ENCODE measurements around the gene HASPIN. TPM values are rescaled to one million over a fixed set of nuclear protein-coding genes. Genes with fewer than 3 reads are reported as not detected.

HASPIN gene
- total and polyA plus RNA-seq, 4 donors, result 0.24 to 1.1 (median 0.51) TPM

GRCh38 chr17:3768769-3769168 is 45.1 kb downstream of the HASPIN start:
- no peak overlapping the region for H3K27ac ChIP-seq (ENCODE audit: low read depth in 1 of 2, low read length in 1 of 2)
- no peak for TF ChIP-seq CTCF (IDR thresholded peaks at IDR 0.05; ENCODE audit: control extremely low read depth, extremely low read depth)
- peaks cover 0 to 8% (median 0%) of the 10 kb centered on the region in 4 donors for H3K9me3 ChIP-seq (ENCODE audit: control insufficient read depth in 4 of 4, insufficient read depth in 3 of 4, low read length in 3 of 4)
- DNase-seq, result peak in 1 of 3 donors; percentile 9
- H3K9ac ChIP-seq (ENCODE audit: insufficient read depth in 1 of 2, low read length in 2 of 2), result no peak overlapping the region
- H3K4me1 ChIP-seq (ENCODE audit: control insufficient read depth in 5 of 5, insufficient read depth in 5 of 5, low read length in 5 of 5), result no peaks in the 10 kb centered on the region
- no peak overlapping the region for H3K4me3 ChIP-seq
- H3K36me3 ChIP-seq (ENCODE audit: control insufficient read depth in 4 of 4, insufficient read depth in 4 of 4, low read length in 4 of 4), result no peaks in the 10 kb centered on the region
- ATAC-seq (ENCODE audit: insufficient read depth, low FRiP score), result no peak
- no peaks in the 10 kb centered on the region for H3K27me3 ChIP-seq (ENCODE audit: control insufficient read depth in 3 of 3, insufficient read depth in 3 of 3, low read length in 2 of 3)
- 65 to 66% methylated on average over 6 to 8 of the region's 8 CpGs for WGBS, 2 donors

GRCh38 chr17:3770466-3770865 is 46.8 kb downstream of the HASPIN start:
- Histone ChIP-seq H3K27me3 (ENCODE audit: control insufficient read depth in 3 of 3, insufficient read depth in 3 of 3, low read length in 2 of 3) (no peaks in the 10 kb centered on the region), H3K4me3 (no peak overlapping the region), H3K36me3 (ENCODE audit: control insufficient read depth in 4 of 4, insufficient read depth in 4 of 4, low read length in 4 of 4) (no peaks in the 10 kb centered on the region), H3K9ac (ENCODE audit: insufficient read depth in 1 of 2, low read length in 2 of 2) (no peak overlapping the region), H3K9me3 (ENCODE audit: control insufficient read depth in 4 of 4, insufficient read depth in 3 of 4, low read length in 3 of 4) (peaks cover 0 to 8% (median 0%) of the 10 kb centered on the region in 4 donors), H3K27ac (ENCODE audit: low read depth in 1 of 2, low read length in 1 of 2) (no peak overlapping the region), H3K4me1 (ENCODE audit: control insufficient read depth in 5 of 5, insufficient read depth in 5 of 5, low read length in 5 of 5) (no peaks in the 10 kb centered on the region)
- WGBS, 2 donors, result 28 to 45% methylated on average over 8 of the region's 8 CpGs
- TF ChIP-seq CTCF (IDR thresholded peaks at IDR 0.05; ENCODE audit: control extremely low read depth, extremely low read depth), result no peak
- ATAC-seq (ENCODE audit: insufficient read depth, low FRiP score) (no peak), DNase-seq (no peak)

- peaks cover 0 to 8% (median 0%) of the 10 kb centered on the region in 4 donors for H3K9me3 ChIP-seq (ENCODE audit: control insufficient read depth in 4 of 4, insufficient read depth in 3 of 4, low read length in 3 of 4)
- H3K4me3 ChIP-seq, result no peak overlapping the region
- no peaks in the 10 kb centered on the region for H3K27me3 ChIP-seq (ENCODE audit: control insufficient read depth in 3 of 3, insufficient read depth in 3 of 3, low read length in 2 of 3)
- 74 to 75% methylated on average over 16 of the region's 16 CpGs for WGBS, 2 donors
- H3K4me1 ChIP-seq (ENCODE audit: control insufficient read depth in 5 of 5, insufficient read depth in 5 of 5, low read length in 5 of 5), result no peaks in the 10 kb centered on the region
- no peak overlapping the region for H3K27ac ChIP-seq (ENCODE audit: low read depth in 1 of 2, low read length in 1 of 2)
- DNase-seq (peak in 1 of 3 donors; percentile 8), ATAC-seq (ENCODE audit: insufficient read depth, low FRiP score) (no peak)
- H3K36me3 ChIP-seq (ENCODE audit: control insufficient read depth in 4 of 4, insufficient read depth in 4 of 4, low read length in 4 of 4), result no peaks in the 10 kb centered on the region
- no peak for TF ChIP-seq CTCF (IDR thresholded peaks at IDR 0.05; ENCODE audit: control extremely low read depth, extremely low read depth)
- H3K9ac ChIP-seq (ENCODE audit: insufficient read depth in 1 of 2, low read length in 2 of 2), result no peak overlapping the region
Measured at GRCh38 chr17:3771140-3771539, 47.4 kb downstream of the HASPIN start.

GRCh38 chr17:3772764-3773163 is 49.1 kb downstream of the HASPIN start:
- WGBS, 2 donors, result 73 to 83% methylated on average over 12 of the region's 12 CpGs
- Histone ChIP-seq H3K27ac (ENCODE audit: low read depth in 1 of 2, low read length in 1 of 2) (no peak overlapping the region), H3K27me3 (ENCODE audit: control insufficient read depth in 3 of 3, insufficient read depth in 3 of 3, low read length in 2 of 3) (no peaks in the 10 kb centered on the region), H3K36me3 (ENCODE audit: control insufficient read depth in 4 of 4, insufficient read depth in 4 of 4, low read length in 4 of 4) (no peaks in the 10 kb centered on the region), H3K9ac (ENCODE audit: insufficient read depth in 1 of 2, low read length in 2 of 2) (no peak overlapping the region), H3K4me1 (ENCODE audit: control insufficient read depth in 5 of 5, insufficient read depth in 5 of 5, low read length in 5 of 5) (no peaks in the 10 kb centered on the region), H3K4me3 (no peak overlapping the region), H3K9me3 (ENCODE audit: control insufficient read depth in 4 of 4, insufficient read depth in 3 of 4, low read length in 3 of 4) (peaks cover 0 to 5% (median 0%) of the 10 kb centered on the region in 4 donors)
- ATAC-seq (ENCODE audit: insufficient read depth, low FRiP score) (no peak), DNase-seq (no peak)
- TF ChIP-seq CTCF (IDR thresholded peaks at IDR 0.05; ENCODE audit: control extremely low read depth, extremely low read depth), result no peak

Data from lung (tissue), 12 donors.